ENCODE measurements around the gene PCDHGA8.

DNA sequence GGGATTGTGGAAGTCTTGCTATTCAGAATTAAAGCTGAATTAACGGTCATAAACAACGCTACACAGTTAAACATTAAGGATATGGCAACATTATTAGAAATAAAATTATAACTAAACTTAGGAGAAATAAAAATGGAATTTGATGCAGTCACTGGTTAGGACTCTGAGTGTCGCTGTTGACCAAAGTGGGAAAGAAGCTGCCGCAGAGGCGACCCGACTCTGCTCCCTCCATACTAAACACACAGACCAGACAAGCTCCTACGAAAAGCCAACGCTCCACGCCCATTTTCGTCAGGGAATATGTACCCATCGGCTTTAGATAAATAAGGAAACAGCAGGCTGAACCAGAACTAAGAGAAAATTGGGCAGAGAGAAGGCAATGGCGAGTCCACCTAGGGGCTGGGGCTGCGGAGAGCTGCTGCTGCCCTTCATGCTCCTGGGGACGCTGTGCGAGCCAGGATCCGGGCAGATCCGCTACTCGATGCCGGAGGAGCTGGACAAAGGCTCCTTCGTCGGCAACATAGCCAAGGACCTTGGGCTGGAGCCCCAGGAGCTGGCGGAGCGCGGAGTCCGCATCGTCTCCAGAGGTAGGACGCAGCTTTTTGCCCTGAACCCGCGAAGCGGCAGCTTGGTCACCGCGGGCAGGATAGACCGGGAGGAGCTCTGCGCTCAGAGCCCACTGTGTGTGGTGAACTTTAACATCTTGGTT is 28.3 kb upstream of the PCDHGA8 start, which contains the start of gene PCDHGA5:
- TF ChIP-seq, protein P1, sequence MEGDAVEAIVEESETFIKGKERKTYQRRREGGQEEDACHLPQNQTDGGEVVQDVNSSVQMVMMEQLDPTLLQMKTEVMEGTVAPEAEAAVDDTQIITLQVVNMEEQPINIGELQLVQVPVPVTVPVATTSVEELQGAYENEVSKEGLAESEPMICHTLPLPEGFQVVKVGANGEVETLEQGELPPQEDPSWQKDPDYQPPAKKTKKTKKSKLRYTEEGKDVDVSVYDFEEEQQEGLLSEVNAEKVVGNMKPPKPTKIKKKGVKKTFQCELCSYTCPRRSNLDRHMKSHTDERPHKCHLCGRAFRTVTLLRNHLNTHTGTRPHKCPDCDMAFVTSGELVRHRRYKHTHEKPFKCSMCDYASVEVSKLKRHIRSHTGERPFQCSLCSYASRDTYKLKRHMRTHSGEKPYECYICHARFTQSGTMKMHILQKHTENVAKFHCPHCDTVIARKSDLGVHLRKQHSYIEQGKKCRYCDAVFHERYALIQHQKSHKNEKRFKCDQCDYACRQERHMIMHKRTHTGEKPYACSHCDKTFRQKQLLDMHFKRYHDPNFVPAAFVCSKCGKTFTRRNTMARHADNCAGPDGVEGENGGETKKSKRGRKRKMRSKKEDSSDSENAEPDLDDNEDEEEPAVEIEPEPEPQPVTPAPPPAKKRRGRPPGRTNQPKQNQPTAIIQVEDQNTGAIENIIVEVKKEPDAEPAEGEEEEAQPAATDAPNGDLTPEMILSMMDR (IDR thresholded peaks at IDR 0.05; ENCODE audit: low read depth, low read length, poor library complexity, severe bottlenecking) = no peak
- no peak for TF ChIP-seq EZH2phosphoT487 (IDR thresholded peaks at IDR 0.05; ENCODE audit: borderline replicate concordance, low read length)

Measured in DOHH2 (cell line).